IPS-11a (cell line): Measurements from ENCODE around the gene PLCB1.

Experiments
- H3K4me3 ChIP-seq: one replicate; pipeline ENCODE4 v1.5.1; 2013; ENCODE audit warnings: low read depth, low read length, control low read depth

Gene PLCB1

DNA sequence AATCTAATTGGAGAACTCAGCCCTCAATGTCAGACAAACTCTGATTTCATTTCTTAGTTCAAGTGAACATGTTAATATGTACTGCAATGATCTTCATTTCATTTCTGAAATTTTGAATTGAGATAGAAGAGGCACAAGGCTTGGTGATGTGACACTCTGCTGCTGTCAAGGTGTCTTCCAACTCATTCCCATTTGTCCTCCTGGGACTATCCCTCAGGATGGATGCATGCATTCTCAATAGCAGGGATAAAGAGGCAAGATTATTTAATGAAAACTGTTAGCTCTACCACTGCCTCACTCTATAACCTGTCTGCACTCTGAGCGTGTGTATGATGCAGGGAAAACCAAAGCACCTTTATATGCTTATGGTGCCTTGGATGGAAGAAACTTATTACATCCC, 78.7 kb downstream of the PLCB1 start:
- no peak overlapping the region for H3K4me3 ChIP-seq

DNA sequence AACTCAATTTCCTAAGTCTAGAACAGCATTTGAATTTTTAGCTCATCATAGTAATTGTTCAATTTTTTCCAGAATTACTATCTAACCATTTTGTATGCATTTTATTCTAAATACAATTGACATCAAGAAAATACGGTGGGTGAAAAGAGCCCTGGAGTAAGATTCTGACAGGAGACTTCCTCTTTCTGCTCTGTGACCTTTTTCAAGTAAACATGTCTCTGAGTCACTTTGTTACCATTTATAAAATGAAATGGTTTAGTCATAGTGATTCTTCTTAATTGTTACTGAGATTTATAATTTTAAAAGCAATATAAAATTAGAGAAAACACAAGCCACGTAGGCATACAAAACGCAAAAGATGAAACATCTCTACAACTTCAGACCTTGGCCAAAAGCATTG, 80.2 kb downstream of the PLCB1 start:
- no peak overlapping the region for H3K4me3 ChIP-seq

DNA sequence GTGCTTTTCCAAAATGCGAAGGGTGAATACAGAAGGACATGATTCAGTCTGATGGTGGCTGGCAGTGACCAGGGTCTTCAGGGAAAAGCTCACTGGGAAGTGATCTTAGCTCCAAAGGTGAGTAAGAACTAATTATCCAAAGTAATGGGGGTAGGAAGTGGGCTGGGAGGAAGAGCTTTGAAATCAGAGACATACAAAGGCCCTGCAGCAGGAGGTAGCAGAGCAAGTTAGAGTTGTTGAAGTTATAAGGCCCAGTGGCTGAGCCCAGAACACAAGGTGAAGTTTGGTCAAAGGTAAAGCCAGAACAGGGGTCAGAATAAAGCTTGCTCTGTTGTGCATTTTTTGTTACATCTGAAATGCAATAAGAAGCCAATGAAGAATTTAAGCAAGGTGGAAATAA, 81.2 kb downstream of the PLCB1 start:
- H3K4me3 ChIP-seq: no peak overlapping the region

DNA sequence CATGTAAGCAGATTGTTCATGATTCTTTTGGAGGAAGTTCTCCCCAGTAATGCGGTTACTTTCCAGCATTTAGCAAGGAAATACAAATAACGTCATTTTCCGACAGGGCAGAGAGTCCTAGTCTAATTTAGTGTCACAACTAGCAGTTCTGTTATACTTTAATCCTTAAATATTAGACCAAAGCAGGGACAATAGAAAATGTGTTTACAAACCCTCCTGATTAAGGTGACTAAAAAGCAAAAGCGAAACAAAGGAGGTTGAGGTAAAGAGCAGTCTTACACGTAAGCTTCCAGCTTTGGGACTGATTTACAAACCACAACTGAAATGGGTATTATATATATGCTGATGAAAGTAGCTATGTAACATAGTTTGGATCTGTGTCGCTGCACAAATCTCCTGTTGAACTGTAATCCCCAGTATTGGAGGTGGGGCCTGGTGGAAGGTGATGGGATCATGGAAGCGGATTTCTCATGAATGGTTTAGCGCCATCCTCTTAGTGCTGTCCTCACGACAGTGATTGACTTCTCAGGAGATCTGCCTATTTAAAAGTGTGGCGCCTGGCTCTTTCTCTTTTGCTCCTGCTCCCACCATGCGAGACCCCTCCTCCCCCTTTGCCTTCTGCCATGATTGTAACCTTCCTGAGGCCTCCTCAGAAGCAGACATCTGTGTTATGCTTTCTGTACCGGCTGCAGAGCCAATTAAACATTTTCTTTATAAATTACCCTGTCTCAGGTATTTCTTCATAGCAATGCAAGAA, 81.9 kb downstream of the PLCB1 start:
- H3K4me3 ChIP-seq: no peak overlapping the region

DNA sequence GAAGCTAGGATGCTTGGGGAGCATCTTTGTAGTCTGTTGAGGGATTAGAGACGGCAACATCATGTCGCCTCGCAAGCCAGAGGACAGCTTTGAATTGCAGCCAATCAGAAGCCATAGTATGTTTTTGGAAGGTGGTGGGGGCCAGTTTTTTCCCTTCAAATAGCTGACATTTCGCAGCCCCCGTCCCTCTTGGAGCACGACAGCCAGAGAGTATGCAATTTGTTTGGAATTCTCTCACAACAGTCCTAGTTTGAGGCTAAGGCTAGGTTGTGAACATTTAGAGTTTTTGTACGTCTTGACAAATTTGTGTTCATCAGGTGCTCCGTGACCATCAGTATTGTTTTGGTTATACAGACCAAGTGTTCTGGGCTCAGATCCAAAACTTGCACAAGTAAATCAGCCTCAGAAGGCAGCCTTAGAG, 83.3 kb downstream of the PLCB1 start:
- H3K4me3 ChIP-seq: no peak overlapping the region

DNA sequence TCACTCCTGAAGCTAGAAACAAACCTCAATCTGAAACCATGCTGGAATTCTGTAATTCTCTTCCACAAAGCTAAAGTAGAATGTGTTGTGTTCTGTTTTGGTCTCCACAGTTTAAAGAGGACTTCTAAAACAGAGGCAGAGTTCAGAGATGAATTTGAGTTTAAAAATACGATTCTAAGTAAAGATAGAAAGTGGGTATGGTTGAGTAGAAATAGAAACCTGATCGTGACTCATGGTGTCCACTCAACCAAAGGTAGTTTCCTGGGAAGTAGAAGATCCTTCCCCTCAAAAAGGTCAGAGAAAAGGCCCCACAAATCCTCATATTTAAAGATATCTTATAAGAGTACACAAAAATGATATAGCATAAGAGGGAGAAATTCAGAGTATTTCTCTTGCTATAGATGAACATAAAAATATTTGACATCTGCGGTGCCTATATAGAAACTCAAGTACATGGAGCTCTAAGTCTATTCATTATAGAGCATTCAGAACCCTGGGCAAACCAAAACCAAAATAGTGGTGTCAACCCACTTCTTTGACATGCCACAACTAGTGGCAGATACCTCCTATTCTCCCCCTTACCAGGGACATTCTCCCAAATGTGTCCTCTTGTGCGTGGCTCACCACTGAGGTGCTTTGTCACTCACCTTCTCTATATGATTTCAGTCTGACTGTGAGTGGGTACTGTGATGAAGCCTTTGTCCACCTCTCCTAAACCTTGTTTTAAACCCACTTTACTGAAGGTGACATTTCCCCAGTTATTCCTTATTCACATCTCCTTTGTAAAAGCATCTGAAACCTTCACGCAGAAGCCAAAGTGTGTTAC, 84.5 kb downstream of the PLCB1 start:
- H3K4me3 ChIP-seq: no peak overlapping the region

DNA sequence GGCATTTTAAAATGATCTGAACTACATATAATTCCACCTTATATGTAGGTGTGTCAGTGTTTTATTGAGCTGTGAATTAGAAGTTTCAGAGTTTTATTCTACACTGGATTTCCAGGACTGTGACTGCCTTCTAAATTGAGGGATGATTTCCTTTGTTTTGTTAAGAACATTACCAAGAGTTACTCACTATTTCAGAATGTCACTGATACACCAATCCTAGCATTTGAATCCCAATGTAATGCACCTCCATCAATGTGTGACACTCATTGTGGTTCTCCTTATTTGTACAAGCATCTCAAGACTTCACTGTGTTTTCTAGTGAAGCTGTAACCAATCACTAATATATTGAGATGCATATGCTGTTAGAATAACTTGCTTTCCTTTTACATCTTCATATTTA, 86.8 kb downstream of the PLCB1 start:
- no peak overlapping the region for H3K4me3 ChIP-seq

DNA sequence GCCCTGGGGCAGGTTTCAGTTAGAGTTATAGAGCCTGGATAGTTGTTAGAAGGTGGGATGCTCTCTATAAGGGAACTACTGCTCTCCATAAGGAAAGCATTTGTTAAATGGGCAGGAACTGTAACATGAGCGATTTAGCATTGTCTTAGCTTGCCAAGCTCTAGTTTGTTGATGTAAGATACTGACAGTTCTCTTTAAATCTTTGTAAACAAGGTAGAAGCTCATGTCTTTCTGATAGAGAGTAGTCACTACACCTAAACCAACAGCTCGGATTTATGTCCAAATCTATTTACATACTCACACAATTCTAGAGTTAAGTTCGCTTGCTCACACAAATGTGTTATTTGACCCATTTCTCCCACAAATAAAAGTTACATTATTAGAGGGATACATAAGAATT, 87.3 kb downstream of the PLCB1 start:
- no peak overlapping the region for H3K4me3 ChIP-seq

DNA sequence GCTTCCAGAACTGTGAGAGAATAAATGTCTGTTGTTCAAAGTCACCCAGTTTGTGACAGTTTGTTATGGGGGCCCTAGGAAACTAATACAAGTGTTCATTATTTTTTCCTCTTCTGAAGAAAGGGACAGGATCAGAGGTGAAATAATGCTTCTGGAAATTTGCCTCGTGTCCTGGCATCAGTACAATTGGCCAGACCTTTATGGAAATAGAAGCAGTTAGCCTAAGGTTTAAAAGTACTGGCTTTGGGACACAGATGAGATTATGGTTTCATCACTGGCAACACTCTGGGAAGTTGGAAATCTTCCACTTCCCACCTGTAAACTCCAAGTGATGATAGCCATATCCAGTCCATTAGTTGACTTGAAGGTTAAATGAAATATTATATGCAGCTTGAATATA, 88.7 kb downstream of the PLCB1 start:
- no peak overlapping the region for H3K4me3 ChIP-seq

DNA sequence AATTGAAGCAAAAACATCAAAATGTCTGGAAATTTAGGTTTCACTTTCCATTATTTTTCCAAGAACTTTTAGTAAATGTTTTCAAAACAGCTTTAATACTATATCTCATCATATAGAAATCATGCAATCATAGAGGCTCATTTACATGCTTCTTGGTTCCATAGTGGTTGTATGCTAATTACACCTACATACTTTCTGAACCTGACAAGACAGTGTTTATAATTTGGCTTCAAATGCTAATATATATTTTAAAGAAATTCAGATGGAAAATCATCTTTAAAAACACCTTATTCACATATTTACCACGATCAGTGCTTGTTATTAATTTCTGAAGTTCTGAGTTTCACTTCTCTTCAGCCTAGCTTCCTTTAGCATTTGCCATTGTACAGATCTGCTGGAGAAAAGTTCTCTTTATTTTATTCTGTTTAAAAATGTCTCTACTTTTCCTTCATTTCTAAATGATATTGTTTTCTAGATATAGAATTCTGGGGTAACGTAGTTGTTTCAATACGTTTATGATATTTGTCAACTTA, 89.9 kb downstream of the PLCB1 start:
- H3K4me3 ChIP-seq: no peak overlapping the region

DNA sequence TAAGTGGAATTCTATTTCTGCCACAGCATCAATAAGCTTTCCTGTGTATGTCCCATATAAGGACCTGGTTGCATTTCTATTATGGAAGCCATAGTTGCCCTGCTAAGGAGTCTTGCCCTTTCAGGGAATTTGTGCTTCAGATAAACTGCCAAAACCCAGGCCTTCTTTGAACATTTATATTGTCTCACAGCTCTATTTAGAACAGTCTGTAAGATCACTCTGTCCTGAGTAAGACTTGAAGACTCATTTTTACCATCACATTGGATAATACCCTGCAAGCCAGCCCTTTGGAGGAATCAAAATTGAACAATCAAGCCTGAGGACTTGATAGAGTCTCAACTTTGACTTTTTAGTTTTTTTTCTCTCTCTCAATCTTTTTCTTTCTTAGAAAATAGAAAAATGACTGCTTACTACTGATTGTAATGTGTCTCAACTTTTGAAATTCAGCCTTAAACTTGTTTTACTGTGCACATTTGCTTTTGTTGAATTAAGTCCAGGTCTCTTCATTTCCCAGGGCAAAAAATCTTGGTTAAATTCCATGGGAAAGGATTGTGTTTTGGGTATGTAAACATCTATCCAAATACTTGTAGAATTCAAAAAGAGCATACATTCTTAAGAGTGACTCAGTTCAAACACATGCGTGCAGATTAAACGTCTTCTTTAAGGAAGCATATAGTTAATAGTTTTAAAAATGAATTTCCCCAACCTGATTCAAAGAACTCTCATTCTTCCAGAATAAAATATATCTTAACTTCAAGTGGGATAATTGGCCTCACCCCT, 91.2 kb downstream of the PLCB1 start:
- no peak overlapping the region for H3K4me3 ChIP-seq

DNA sequence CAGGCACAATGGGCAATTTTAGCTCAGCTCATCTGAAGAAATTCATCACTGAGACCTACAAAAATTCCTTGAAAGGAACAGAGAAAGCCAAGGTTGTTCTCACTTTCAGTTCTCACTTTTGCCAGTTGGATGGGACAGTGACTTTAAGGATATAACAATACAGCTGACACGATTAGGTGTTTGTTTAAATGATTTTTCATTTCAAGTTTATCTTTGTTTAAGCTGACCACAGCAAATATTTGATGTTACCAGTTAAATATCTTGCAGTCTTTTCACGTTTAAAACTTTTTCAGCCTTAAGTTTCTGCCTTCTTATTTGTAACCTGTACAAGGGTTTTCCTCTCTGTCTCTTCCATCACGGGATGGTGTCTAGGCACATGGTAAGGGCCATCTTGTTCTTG, 93.6 kb downstream of the PLCB1 start:
- H3K4me3 ChIP-seq: no peak overlapping the region

DNA sequence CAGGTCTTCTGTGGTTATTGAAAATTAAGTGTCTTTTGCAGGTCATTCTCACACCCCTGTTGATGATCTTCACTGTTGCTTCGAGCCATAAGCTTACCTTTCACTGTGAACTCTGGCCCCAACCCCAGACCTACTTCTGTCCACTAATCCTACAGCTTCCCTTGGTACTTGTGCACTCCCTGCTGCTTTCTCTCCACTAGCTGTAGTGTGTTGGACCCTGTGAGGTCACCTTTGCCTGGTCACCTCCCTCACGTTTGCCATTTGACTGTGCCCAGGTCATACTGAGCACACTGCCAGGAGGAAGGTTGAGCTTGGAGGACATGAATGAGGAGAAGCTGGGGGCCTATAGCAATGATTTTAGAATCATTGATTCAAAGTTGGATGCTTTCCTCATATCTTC, 94.0 kb downstream of the PLCB1 start:
- no peak overlapping the region for H3K4me3 ChIP-seq

DNA sequence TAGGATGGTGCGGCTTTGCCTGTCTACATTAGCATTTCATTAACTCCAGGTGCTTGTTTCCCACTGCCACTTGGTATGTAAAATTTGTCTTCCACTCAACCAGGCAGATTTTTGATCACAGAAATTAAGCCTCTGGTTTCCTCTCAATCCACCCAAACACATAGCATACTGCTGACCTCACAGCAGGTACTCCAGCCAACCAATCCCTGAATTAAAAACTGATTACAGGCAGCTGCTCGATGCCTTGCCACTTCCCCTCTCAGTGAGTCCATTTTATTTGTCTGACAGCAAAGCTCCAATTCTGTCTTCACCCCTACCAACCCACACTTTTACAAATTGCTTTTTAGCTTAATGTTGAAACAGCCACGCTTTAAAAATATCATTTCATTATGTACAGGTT, 95.2 kb downstream of the PLCB1 start:
- H3K4me3 ChIP-seq: no peak overlapping the region

DNA sequence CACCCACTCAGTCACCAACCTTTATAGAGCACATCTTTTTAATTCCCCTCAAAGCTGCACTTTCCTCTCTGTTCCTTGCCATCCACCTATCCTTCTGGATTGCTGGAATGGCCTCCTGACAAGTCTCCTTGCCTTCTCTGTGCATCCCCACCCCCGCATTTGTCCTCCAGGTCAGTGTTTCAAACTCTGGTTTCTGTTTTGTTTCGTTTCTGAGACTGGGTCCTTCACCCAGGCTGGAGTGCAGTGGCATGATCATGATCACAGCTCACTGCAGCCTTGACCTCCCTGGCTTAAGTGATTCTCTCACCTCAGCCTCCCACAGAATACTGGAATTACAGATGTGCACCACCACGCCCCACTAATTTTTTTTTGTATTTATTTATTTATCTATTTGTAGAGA, 96.2 kb downstream of the PLCB1 start:
- no peak overlapping the region for H3K4me3 ChIP-seq

DNA sequence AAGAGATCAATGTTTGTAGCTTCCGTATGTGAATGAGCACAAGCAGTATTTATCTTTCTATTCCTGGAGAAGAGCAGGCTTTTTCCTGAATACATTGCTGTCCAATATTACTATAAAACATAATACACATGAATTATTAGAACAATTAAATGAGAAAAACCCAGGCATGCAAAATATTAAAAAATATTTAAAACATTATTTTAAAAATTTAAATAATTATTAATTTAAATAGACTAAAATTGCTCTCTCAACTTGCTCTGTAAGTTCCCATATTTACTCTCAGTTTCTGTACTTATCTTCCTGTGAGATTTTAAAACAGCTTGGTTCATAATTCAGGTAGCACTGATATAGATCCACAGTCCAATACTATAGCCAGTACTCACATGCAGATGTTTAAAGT, 97.0 kb downstream of the PLCB1 start:
- H3K4me3 ChIP-seq: no peak overlapping the region

DNA sequence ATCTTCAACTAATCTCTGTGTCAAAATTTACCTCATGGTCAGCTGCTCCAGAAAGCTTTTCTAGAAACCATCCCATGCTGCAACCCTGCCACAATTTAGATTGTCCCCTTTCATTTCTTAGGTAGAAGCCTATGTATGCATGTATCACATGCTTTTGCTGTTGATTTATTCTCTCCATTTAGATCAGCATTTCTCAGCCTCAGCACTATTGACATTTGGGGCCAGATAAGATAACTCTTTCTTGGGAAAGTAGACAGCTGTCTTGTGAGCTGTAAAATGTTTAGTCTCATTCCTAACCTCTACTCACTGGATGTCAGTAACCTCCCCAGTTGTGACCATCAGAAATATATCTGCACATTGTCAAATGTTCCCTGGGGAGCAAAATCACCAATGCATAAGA, 99.0 kb downstream of the PLCB1 start:
- no peak overlapping the region for H3K4me3 ChIP-seq

DNA sequence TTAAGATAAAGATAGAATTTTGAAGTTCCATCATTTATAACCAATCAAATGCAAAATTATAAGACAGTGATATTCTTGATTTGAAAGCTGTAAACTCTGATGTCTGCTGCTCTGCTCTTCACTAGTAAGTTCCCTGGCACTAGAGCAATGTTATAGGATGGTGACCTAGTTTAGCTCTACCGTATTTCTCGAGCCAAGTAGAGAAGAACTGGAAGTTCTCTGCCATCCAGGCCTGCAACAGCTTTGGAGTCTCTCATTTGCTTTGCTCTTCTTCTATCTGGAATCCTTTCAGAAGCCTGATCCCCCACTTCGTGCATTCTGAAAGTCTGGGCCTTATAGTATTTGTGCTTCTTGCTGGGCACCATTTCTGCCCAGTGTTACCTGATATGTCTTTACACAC, 100.3 kb downstream of the PLCB1 start:
- no peak overlapping the region for H3K4me3 ChIP-seq

DNA sequence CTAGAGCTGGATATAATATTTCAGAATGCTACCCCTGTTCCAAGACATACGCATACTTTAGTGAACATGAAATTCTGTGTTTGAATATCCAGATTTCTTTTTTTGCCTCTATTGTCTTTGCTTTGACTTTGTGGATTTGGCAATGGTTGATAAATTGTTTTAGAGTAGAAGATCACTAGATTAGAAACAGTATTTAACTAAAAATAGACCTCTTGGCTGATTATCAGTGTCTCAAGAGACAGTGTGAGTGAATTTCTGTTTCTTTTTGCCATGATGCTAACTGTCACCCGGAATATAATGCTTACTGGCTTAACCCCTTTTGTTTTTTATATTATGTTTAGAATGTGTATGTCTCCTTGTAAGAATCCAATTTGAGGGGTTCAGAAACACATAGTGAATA, 102.5 kb downstream of the PLCB1 start:
- no peak overlapping the region for H3K4me3 ChIP-seq

DNA sequence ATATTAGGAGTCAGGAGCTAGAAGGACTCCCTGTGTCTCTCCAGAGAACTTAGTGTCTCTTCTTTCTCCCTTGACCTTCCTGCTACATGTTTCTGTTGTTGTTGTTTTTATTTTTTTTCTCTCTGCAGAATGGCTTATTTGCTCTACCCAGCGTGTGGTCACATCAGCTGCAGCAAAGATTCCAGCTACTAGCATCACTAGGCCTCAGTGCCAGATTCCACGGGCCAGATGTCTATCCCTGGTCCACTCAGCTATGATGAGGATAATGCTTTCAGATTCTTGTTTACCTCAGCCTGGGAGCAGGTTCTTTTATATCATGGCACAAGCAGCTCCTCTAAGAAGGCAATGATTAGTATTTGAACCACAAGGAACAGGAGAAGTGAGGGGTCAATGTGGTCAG, 110.0 kb downstream of the PLCB1 start:
- H3K4me3 ChIP-seq: no peak overlapping the region
